NCI-H1105 treated with DMSO at 0.1 percent for 48 hours (cell line): Measurements from ENCODE around the gene CELF3.

Experiments
- DNase-seq: peaks from one replicate; lab custom pipeline; 2025; lab: John Stamatoyannopoulos, UW

Gene CELF3

GRCh38 chr1:151720974-151721787 lies 4.6 kb upstream of the CELF3 start, which contains the start of gene RIIAD1:
TSS of gene RIIAD1 (plus strand) at chr1:151721522. CDS start at chr1:151721537, 15 bp downstream.
- peak; percentile 42 for DNase-seq

GRCh38 chr1:151720554-151720953 lies 4.0 kb upstream of the CELF3 start:
- no peak for DNase-seq

DNA sequence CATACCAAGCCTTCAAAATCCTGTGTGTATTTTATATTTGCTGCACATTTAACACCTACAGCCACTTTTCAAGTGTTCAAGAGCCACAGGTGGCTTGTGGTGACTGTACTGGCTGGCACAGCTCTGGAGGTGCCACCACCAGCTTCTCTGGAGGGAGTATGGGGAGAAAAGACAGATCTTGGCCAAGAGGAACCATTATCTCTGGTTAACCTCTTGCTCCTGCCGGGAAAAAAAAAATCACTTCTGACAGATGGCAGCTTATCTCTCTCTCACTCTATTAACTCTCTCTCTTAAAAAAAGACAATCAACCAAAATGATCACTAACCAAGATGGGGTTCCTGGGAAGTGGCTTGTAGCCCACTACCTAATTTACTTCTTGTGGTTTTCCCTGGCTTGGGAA lies 3.5 kb upstream of the CELF3 start:
- no peak for DNase-seq

DNA sequence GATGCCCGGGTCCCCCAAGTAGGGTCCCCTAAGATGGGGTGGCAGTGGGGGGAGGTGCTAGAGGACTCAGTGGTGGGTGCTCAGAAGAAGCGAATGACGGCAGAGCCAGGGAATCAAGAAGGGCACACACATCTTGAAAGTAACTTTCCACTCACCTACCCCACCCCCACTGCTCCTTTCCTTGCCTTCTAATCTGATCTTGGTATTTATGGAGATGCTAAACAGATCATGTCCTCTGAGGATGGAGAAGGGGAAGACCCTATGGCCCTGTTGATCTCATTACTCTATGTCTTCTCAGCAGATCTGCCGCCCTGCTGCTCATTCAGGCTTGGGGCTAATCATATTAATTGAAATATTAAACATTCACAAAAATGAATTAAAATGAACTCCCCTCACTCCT lies 2.1 kb upstream of the CELF3 start:
- no peak for DNase-seq

GRCh38 chr1:151718011-151718431 lies 1.4 kb upstream of the CELF3 start:
- peak; percentile 1 for DNase-seq

GRCh38 chr1:151716405-151716762 lies 219 bp downstream of the CELF3 start:
- no peak for DNase-seq

DNA sequence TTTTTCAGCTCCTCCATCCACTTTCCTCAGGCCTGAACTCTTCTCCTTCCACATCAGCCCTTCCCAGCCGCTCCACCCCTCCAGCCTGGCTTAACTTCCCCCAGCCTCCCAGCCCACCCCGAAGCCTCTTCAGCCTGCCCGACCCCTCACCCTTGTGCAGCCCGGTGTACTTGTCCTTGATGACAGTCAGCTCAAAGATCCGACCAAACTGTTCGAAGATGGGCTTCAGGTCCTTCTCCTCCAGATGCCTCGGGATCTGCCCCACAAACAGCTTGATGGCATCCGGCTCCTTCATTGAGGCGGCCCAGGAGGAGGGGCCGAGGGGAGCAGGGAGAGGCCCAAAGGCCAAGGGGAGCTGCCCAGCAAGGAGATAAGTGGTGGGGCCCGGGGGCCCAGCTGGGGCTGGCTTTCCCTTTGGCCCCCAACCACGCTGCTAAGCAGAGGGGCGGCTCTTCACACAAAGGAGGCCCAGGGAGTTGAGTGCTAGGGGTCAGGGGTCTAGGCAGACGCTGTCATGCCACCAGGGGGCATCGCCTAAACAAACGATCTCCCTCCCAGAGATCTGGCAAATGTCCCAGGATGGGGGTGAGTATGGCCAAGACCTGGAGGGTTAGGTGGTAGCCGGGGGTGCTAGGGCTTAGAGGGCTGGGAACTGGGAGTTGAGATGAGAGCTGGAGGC lies 738 bp downstream of the CELF3 start:
- DNase-seq: peak; percentile 77

- no peak for DNase-seq
Observed at GRCh38 chr1:151714820-151715725, 1.5 kb downstream of the CELF3 start.

DNA sequence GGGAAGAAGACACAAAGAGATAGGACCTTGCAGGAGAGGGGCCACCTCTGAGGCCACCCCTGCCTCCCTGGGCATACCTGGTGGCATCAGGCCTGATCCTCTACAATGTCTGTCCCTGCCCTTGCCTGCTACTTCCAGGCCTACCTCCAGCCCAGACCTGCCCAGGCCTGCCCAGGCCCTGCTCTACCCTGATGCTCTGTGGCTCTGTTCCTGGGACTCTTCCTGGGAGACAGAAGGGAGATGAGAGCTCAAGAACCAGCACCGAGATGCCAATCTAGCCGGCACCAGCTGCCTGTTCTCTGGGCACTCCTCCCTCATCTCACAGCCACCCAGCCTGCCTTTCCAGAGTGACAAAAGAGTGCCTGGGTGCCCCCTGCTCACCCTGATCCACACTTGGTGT lies 2.7 kb downstream of the CELF3 start:
- DNase-seq: peak; percentile 63

DNA sequence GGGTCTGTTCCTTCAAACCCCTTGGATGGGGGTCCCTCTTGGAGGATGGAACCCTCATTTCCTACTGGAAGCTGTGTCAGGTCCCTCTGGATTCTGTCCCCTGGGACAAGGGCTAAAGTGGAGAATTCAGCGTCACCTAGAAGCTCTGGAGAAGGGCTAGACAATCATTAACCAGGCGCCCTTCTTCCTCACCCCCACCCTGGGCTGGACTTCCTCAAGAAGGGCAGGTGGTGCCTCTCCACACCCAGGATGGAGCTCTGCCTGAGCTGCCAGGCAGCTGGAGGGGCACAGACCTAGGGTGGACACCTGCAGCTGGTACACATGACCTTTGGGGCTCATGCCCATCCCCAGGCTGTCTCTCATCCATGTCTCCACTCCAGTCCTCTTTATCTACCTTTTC lies 3.6 kb downstream of the CELF3 start:
- no peak for DNase-seq

GRCh38 chr1:151711951-151712350 lies 4.7 kb downstream of the CELF3 start:
- no peak for DNase-seq

GRCh38 chr1:151711044-151711800 lies 5.4 kb downstream of the CELF3 start:
- no peak for DNase-seq

GRCh38 chr1:151710187-151710840 lies 6.3 kb downstream of the CELF3 start:
- peak; percentile 24 for DNase-seq

DNA sequence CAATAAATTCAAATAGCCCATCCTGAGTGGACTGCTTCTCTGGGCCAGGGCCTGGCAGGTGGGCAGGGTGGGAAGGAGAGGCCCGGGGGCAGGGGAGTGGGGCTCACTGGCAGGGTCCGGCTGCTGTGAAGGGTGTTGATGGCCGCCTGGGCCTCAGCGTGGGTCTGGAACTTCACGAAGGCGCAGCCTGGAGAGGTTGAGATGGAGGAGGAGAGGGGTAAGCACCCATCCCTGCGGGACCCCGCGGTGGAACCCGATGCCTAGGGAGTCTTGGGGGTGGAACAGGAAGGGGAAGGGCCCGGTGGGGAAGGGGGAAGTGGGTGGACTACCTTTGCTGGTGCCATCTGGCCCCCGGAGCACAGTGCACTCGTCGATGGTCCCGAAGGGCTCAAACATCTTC lies 7.7 kb downstream of the CELF3 start:
- DNase-seq: no peak

GRCh38 chr1:151707541-151708065 lies 9.0 kb downstream of the CELF3 start:
- DNase-seq: no peak

DNA sequence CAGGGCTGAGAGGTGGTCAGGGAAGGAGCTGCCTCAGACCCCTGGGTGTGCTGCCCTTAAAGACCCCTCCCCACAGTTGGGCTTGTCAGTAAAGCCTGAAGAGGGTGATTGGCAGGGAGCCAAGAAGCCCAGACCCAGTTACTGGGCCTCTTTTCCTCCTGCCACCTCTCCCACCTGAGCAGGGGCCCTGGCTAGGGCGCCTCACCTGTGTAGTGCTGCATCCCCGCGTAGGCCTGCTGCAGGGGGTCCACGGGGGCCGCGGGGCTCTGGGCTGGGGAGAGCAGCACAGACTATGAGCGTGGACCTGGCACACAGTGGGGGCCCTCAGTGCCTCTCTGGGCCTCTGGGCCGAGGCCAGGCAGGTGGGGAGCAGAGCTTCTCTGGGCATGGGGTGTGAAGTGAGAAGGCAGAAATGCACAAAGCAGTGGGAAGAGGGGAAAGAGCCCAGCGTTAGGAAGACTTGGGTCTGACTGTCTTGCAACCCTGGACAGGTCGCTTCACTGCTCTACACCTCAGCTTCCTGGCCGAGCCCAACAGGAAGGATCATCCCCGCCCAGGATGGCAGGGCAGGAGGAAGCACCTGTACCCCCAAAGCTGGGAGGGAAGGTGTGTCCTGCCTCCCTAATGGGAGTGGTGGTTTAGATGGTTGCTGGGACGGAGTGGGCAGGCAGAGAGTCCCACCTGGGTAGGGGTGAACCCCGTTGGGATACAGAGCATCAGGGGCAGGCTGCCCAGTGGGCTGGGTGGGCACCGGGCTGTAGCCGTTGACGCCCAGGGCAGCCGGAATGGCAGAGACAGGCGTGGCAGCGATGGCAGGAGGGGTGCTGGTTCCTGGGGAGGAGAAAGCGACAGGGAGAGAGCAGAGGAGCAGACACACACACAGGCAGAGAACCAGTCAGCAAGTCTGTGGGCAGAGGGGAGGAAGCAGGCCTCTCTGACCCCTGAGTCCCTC lies 9.9 kb downstream of the CELF3 start:
- DNase-seq: no peak

DNA sequence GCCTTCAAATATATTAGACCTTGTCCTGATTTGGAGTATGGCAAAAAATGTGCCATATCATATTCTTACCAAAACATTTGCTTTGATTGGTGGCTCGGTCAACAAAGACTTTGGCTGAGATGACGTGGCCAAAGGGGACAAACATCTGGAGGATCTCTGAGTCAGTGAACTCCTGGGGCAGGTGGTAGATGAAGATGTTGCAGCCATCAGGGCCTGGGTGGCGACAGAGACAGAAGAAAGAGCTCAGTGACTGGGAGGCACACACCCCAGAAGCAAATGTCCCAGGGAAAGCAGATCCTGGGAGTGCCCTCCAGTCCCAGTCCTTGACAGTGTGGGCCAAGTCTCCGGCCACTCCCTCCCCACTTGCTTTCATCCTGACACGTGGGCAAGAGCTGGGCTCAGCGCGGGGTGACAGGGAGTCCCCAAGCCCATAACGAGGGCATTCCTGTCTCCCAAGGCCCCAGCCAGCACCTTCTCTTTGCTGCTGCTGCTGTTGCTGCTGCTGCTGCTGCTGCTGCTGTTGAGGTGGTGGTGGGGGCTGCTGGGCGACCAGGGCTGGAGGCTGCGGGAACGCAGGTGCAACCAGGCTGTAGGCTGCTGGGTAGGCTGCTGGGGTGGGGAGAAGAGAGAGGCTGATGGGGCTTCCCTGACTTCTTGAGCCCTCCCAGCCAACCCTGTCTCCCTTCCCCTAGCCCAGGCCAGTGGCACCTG lies 10.7 kb downstream of the CELF3 start:
- no peak for DNase-seq

DNA sequence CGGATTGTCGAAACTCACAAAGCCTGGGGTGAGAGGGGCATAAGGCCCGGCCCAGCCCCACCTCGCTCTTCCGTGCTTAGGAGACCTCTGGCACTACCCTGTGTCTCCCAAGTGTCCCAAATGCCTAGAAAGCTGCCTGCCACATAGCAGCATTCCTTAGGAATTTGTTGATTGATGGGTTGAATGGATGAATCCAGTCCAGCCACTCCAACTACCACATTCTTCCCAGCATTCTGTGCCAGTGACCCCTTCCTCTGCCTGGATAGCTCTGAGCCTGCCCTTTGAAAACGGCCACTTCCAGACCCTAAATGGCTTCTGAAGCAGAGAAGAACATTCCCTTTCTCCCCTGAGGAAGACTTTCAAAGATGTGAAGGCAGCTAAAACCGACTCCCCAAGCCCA lies 11.5 kb downstream of the CELF3 start:
- DNase-seq: no peak

DNA sequence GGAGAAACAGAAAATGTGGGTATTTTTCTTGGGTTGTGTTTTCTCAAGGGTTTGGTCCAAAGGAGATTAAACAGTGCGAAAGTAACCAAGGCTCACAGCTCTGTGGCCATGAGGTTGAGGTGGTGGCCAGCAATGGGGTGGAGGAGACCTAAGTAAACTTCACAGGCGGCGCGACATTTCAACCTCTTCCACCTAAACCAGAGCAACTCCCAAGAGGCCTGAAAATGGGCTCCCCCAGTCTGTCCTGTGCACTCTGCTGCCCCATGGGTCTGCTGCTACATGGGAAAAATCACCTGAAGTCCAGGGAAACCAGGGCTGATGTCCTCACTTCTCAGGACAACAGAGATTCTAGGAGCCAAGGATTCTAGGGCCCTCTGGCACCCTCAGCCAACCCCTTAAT lies 12.4 kb downstream of the CELF3 start:
- no peak for DNase-seq
